AG04449 (cell line): Measurements from ENCODE around the gene CRYBG1.

ENCODE experiments used
- CTCF ChIA-PET: fragments of 350-600 bp; formaldehyde crosslinking; extraction: SDS; loops from one replicate; lab custom pipeline; 2021; ENCODE audit warnings: antibody characterized with exemption; lab: Yijun Ruan, JAX
- POLR2A ChIA-PET: fragments of 400-600, 350-600 bp; formaldehyde crosslinking; extraction: SDS; loops from one replicate; lab custom pipeline; 2020; ENCODE audit warnings: antibody characterized with exemption, inconsistent platforms; lab: Yijun Ruan, JAX
- DNase-seq: peaks from one replicate; pipeline ENCODE4 v3.0.0-alpha.2; 2010; ENCODE audit warnings: low read depth, low spot score
- H3K4me3 ChIP-seq: 2 replicates; pipeline ENCODE4 v1.5.1; 2011; ENCODE audit warnings: low read depth, mild to moderate bottlenecking, control low read depth, low read length
- CTCF ChIP-seq: IDR thresholded peaks from one replicate; pipeline ENCODE4 v1.5.1; 2011; ENCODE audit warnings: mild to moderate bottlenecking, moderate library complexity, low read length, control low read depth, inconsistent platforms; ENCODE audit not compliant: insufficient read depth; ENCODE audit errors: missing control alignments

The CRYBG1 gene

GRCh38 chr6:106530502-106530901 lies 170.0 kb downstream of the CRYBG1 start:
- TF ChIP-seq CTCF = no peak
- DNase-seq = no peak
- ChIA-PET POLR2A (interaction anchor here (1.0 kb wide), 2 partner anchors 9 to 11 kb away, joined by 3 read pairs; no protein-coding TSS in a partner anchor), CTCF (interaction anchor here (0.9 to 2.8 kb wide), 4 partner anchors 15 to 85 kb away, joined by 3 to 9 read pairs (median 4); no protein-coding TSS in a partner anchor)
- H3K4me3 ChIP-seq = no peak overlapping the region

GRCh38 chr6:106533054-106533453 lies 172.5 kb downstream of the CRYBG1 start:
- H3K4me3 ChIP-seq = no peak overlapping the region
- TF ChIP-seq CTCF = no peak
- ChIA-PET CTCF (interaction anchor here (1.8 to 2.0 kb wide), 3 partner anchors 13 to 33 kb away, joined by 5 to 10 read pairs (median 6); no protein-coding TSS in a partner anchor), POLR2A (no interaction called here)
- DNase-seq = no peak

- ChIA-PET POLR2A (no interaction called here), CTCF (interaction anchor here (0.9 to 2.0 kb wide), 5 partner anchors 11 to 32 kb away, joined by 3 to 10 read pairs (median 4); no protein-coding TSS in a partner anchor)
- TF ChIP-seq CTCF = no peak
- no peak overlapping the region for H3K4me3 ChIP-seq
- no peak for DNase-seq
Observed at GRCh38 chr6:106534004-106534403, 173.5 kb downstream of the CRYBG1 start.

GRCh38 chr6:106534564-106534982 lies 174.1 kb downstream of the CRYBG1 start:
- ChIA-PET POLR2A (no interaction called here), CTCF (interaction anchor here (0.9 to 2.0 kb wide), 5 partner anchors 11 to 32 kb away, joined by 3 to 10 read pairs (median 4); no protein-coding TSS in a partner anchor)
- no peak for DNase-seq
- H3K4me3 ChIP-seq = no peak overlapping the region
- no peak for TF ChIP-seq CTCF

- TF ChIP-seq CTCF = no peak
- CTCF ChIA-PET = interaction anchor here (0.9 to 2.0 kb wide), 4 partner anchors 15 to 31 kb away, joined by 3 to 10 read pairs (median 5); no protein-coding TSS in a partner anchor
- POLR2A ChIA-PET = no interaction called here
- H3K4me3 ChIP-seq = no peak overlapping the region
- DNase-seq = no peak
Observed at GRCh38 chr6:106535012-106535411, 174.5 kb downstream of the CRYBG1 start.

- no peak for TF ChIP-seq CTCF
- ChIA-PET POLR2A (interaction anchor here (0.6 kb wide), 1 partner anchor 112 kb away, joined by 4 read pairs; no protein-coding TSS in a partner anchor), CTCF (no interaction called here)
Observed at GRCh38 chr6:106536357-106536756, 175.8 kb downstream of the CRYBG1 start.

More at GRCh38 chr6:106536357-106536756, 175.8 kb downstream of the CRYBG1 start:
- no peak overlapping the region for H3K4me3 ChIP-seq
- no peak for DNase-seq
